SK-N-SH treated with all-trans-retinoic acid at 6 μM for 48 hours (cell line): ENCODE results near the gene TSBP1.

Source experiments
- ATAC-seq: fragments of 200-7000 bp; cut with Tn5 transposase; 3 replicates; pipeline ENCODE4 v1.9.1; 2020; ENCODE audit warnings: mild to moderate bottlenecking, moderate library complexity
- ARNTL ChIP-seq: fragments of 450-650 bp; formaldehyde crosslinking; IDR thresholded peaks from 2 replicates; pipeline ENCODE4 v1.5.0; 2020; ENCODE audit warnings: low read depth, mild to moderate bottlenecking, moderate library complexity, borderline replicate concordance
- BACH2 ChIP-seq: fragments of 250-450 bp; sonication (Bioruptor Pico); IDR thresholded peaks from 2 replicates; pipeline ENCODE4 v1.9.0; 2021; ENCODE audit warnings: mild to moderate bottlenecking, borderline replicate concordance
- CREB5 ChIP-seq: fragments of 250-450 bp; sonication (Bioruptor Pico); IDR thresholded peaks from 2 replicates; pipeline ENCODE4 v1.5.1; 2020; ENCODE audit warnings: low read depth, mild to moderate bottlenecking, moderate library complexity
- CSDC2 ChIP-seq: fragments of 250-450 bp; sonication (Bioruptor Pico); IDR thresholded peaks from 2 replicates; pipeline ENCODE4 v1.5.0; 2020; ENCODE audit warnings: mild to moderate bottlenecking, moderate library complexity
- CSRNP3 ChIP-seq: fragments of 250-450 bp; sonication (Bioruptor Pico); IDR thresholded peaks from 2 replicates; pipeline ENCODE4 v1.5.1; 2021; ENCODE audit warnings: mild to moderate bottlenecking, moderate library complexity
- ESRRG ChIP-seq: fragments of 250-450 bp; sonication (Bioruptor Pico); IDR thresholded peaks from 2 replicates; pipeline ENCODE4 v1.6.1; 2021; ENCODE audit warnings: mild to moderate bottlenecking
- GLIS3 ChIP-seq: fragments of 250-450 bp; sonication (Bioruptor Pico); IDR thresholded peaks from 2 replicates; pipeline ENCODE4 v1.5.0; 2020; ENCODE audit warnings: mild to moderate bottlenecking, moderate library complexity
- ISL1 ChIP-seq: fragments of 250-450 bp; sonication (Bioruptor Pico); IDR thresholded peaks from 2 replicates; pipeline ENCODE4 v2.1.2; 2022; ENCODE audit warnings: mild to moderate bottlenecking, moderate library complexity
- PATZ1 ChIP-seq: fragments of 250-450 bp; sonication (Bioruptor Pico); IDR thresholded peaks from 2 replicates; pipeline ENCODE4 v1.8.0; 2020; ENCODE audit warnings: mild to moderate bottlenecking, moderate library complexity, borderline replicate concordance
- POU6F1 ChIP-seq: fragments of 250-450 bp; sonication (Bioruptor Pico); IDR thresholded peaks from 2 replicates; pipeline ENCODE4 v1.8.0; 2021; ENCODE audit warnings: low read depth, mild to moderate bottlenecking, moderate library complexity, borderline replicate concordance
- PPARA ChIP-seq: fragments of 250-450 bp; sonication (Bioruptor Pico); IDR thresholded peaks from 2 replicates; pipeline ENCODE4 v1.5.0; 2020; ENCODE audit warnings: mild to moderate bottlenecking, borderline replicate concordance
- SNAI2 ChIP-seq: fragments of 250-450 bp; sonication (Bioruptor Pico); IDR thresholded peaks from 2 replicates; pipeline ENCODE4 v1.5.0; 2020; ENCODE audit warnings: mild to moderate bottlenecking, moderate library complexity
- TCF4 ChIP-seq: fragments of 250-450 bp; sonication (Bioruptor Pico); IDR thresholded peaks from 2 replicates; pipeline ENCODE4 v1.8.0; 2021; ENCODE audit warnings: mild to moderate bottlenecking, moderate library complexity, borderline replicate concordance
- TSHZ2 ChIP-seq: fragments of 250-450 bp; sonication (Bioruptor Pico); IDR thresholded peaks from 2 replicates; pipeline ENCODE4 v1.5.0; 2020; ENCODE audit warnings: mild to moderate bottlenecking, moderate library complexity
- ZFP3 ChIP-seq: fragments of 250-450 bp; sonication (Bioruptor Pico); IDR thresholded peaks from 2 replicates; pipeline ENCODE4 v1.5.0; 2020; ENCODE audit warnings: mild to moderate bottlenecking, moderate library complexity
- ZFP30 ChIP-seq: fragments of 450-650 bp; formaldehyde crosslinking; IDR thresholded peaks from 2 replicates; pipeline ENCODE4 v1.5.0; 2022; ENCODE audit warnings: mild to moderate bottlenecking, moderate library complexity
- ZNF70 ChIP-seq: fragments of 450-650 bp; formaldehyde crosslinking; IDR thresholded peaks from 2 replicates; pipeline ENCODE4 v1.5.0; 2020; ENCODE audit warnings: mild to moderate bottlenecking, moderate library complexity
- ZNF8 ChIP-seq: fragments of 450-650 bp; formaldehyde crosslinking; IDR thresholded peaks from 2 replicates; pipeline ENCODE4 v1.5.0; 2020; ENCODE audit warnings: mild to moderate bottlenecking, moderate library complexity

The TSBP1 gene

GRCh38 chr6:32406857-32407256 is 35.2 kb upstream of the TSBP1 start, which contains the start of gene BTNL2:
Gene BTNL2 (minus strand): TSS chr6:32407181. CDS start chr6:32407123, 58 bp downstream.
- ATAC-seq, result no peak
- TF ChIP-seq ZFP30, result no peak
- no peak for TF ChIP-seq CREB5 (CRISPR knock-in tag)
- no peak for TF ChIP-seq ZNF8 (CRISPR knock-in tag)
- TF ChIP-seq GLIS3, result no peak

- no peak for ATAC-seq
- TF ChIP-seq ZFP30 (no peak), ESRRG (no peak), BACH2 (CRISPR knock-in tag) (no peak), TSHZ2 (CRISPR knock-in tag) (no peak), ZFP3 (CRISPR knock-in tag) (no peak), CSDC2 (CRISPR knock-in tag) (no peak), SNAI2 (no peak), ZNF70 (CRISPR knock-in tag) (no peak), ZNF8 (CRISPR knock-in tag) (no peak), CSRNP3 (CRISPR knock-in tag) (no peak), ISL1 (CRISPR knock-in tag) (no peak), PATZ1 (CRISPR knock-in tag) (no peak), POU6F1 (no peak)
Measured at GRCh38 chr6:32406197-32406596, 34.5 kb upstream of the TSBP1 start.

GRCh38 chr6:32405656-32406055 is 34.0 kb upstream of the TSBP1 start:
- TF ChIP-seq PATZ1 (CRISPR knock-in tag) (no peak), CSRNP3 (CRISPR knock-in tag) (no peak), ZNF70 (CRISPR knock-in tag) (no peak), ARNTL (CRISPR knock-in tag) (no peak), ZFP3 (CRISPR knock-in tag) (no peak), TSHZ2 (CRISPR knock-in tag) (no peak), TCF4 (CRISPR knock-in tag) (no peak), ZNF8 (CRISPR knock-in tag) (no peak), POU6F1 (no peak), ESRRG (no peak), PPARA (CRISPR knock-in tag) (no peak)
- ATAC-seq, result no peak
